Activated T-cell treated with anti-CD3 and anti-CD28 coated beads for 1 hour (primary cell): Measurements from ENCODE around the gene DNM3.

Experiments
- DNase-seq: peaks from one replicate; pipeline ENCODE4 v3.0.0-alpha.2; 2020; ENCODE audit warnings: low read depth

DNM3 gene

GRCh38 chr1:172107316-172107975 lies 266.1 kb downstream of the DNM3 start:
- DNase-seq, result no peak

DNA sequence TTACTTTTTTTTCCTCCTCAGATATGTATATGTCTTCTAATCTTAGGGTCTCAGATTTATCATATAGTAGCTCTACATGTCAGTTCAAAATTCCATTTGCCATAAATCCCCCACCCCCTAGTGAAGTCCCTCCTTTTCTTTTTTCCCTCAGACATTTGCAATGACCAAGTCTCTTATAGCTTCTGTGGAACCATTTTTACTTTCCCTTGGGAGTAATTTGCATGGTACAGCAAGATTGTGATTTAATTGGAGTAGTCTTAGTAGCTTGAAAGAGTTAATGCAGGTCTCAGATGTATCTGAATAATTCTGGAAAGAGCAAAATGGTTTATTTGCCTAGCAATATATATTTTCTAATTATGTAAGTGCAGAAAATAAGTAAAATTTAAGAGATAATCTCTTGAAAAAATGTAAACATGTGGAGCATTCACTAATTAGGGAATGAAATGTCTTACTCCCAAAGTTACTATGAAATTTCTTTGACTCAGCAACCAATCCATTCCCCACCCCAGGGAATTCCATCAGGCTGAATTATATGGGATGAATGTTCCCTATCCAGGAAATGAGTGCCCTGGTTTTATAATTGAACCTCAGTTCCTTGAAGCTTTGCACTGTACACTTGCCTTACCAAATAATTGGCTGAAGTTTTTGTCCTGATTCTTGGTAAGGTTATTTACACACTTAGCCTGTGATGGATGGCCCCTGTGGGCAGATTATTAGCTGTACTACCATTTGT lies 267.0 kb downstream of the DNM3 start:
- DNase-seq, result no peak

DNA sequence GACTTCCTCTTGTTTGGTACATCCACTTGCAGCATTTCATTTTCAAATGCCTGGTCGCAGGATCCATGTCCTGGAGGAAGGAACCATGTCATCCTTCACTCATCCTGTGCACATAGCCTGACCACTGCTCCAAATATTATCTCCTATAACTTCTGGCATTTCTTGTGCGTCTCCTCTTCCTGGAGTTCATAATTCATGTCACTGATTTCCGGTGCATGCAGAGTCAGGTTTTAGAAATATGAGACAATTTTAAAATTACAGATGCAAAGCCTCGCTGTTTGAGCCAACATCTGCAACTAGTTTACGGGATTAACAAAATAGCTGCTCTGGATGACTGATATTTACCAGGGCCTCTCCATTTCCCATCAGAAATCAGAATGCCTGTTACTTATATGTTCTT lies 268.1 kb downstream of the DNM3 start:
- no peak for DNase-seq

- DNase-seq, result no peak
Observed at GRCh38 chr1:172112576-172112975, 271.3 kb downstream of the DNM3 start.

GRCh38 chr1:172117800-172118199 lies 276.5 kb downstream of the DNM3 start:
- DNase-seq, result no peak

GRCh38 chr1:172118618-172119017 lies 277.3 kb downstream of the DNM3 start:
- DNase-seq, result no peak

- no peak for DNase-seq
Observed at GRCh38 chr1:172119184-172119583, 277.9 kb downstream of the DNM3 start.

- DNase-seq, result no peak
Observed at GRCh38 chr1:172120381-172120780, 279.1 kb downstream of the DNM3 start.

- no peak for DNase-seq
Observed at GRCh38 chr1:172121081-172121717, 279.9 kb downstream of the DNM3 start.

- DNase-seq, result no peak
Observed at GRCh38 chr1:172122381-172122780, 281.1 kb downstream of the DNM3 start.

DNA sequence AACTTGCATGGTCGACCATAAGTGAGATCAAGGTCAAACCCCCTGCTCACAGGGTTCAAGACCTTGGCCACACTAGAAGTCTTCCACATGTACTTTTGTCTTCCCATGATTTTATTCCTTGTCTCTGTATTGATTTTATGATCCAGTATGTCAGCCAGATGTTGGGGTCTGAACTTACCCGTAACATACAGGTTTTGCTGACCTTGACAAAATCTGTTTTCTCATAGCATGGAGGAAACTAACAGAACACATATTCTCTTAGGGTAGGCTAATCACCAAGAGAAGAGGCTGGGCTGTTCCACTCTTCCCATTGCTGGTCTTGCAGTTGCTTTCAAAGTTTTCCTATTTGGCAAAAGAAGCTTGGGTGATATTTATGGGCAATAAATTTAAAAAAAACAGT lies 284.0 kb downstream of the DNM3 start:
- DNase-seq, result no peak

- no peak for DNase-seq
Observed at GRCh38 chr1:172125812-172126430, 284.6 kb downstream of the DNM3 start.

GRCh38 chr1:172132836-172133235 lies 291.5 kb downstream of the DNM3 start:
- DNase-seq, result no peak

GRCh38 chr1:172134087-172134731 lies 292.9 kb downstream of the DNM3 start:
- DNase-seq, result no peak

DNA sequence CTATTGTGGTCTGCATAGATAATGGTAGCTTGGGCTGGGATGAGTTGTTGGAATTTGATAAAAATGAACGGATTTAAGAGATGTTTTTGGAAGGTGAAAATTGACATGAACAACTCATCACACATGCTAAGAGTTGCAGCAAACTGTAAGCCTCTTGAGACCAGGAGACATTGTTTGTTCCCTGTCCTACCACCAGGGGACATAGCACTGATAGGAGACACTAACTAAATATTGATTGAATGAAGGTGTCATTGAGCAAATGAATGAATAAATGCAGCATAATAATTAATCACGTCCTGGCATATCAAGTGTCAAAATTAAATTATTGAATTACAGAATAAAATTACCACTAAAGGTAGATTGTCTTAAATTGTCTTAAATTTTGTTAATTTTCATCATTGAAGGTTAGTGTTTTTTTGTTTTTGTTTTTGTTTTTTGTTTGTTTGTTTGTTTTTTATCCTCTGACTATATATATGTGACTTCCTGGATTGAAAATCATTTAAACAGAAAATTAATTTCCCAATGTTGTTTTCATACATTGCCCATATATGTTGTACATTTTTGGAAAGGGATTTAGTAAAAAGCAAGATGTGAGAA lies 293.9 kb downstream of the DNM3 start:
- no peak for DNase-seq

- DNase-seq, result no peak
Observed at GRCh38 chr1:172135978-172136610, 294.8 kb downstream of the DNM3 start.

DNA sequence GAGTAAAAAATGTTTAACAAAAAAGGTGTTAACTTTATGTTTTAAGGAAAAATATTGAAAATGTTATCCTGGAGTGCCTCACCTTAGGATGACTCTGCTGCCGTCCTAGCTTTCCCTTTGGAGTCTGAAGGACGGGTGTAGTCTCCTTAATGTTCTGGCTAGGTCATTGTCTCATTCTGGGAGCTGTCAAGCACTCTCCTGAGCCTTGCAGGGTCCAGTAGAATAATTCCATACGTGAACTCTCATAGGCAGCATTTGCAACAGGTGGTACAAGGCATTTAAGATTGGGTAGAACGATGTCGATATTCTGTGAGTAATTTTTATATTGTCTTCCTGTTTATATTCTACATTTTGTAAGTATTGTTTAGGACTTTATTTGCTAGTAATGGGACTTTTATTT lies 295.6 kb downstream of the DNM3 start:
- DNase-seq, result no peak

- no peak for DNase-seq
Observed at GRCh38 chr1:172137703-172138454, 296.6 kb downstream of the DNM3 start.

- no peak for DNase-seq
Observed at GRCh38 chr1:172138634-172139033, 297.3 kb downstream of the DNM3 start.

GRCh38 chr1:172139196-172139595 lies 297.9 kb downstream of the DNM3 start:
- DNase-seq, result no peak

DNA sequence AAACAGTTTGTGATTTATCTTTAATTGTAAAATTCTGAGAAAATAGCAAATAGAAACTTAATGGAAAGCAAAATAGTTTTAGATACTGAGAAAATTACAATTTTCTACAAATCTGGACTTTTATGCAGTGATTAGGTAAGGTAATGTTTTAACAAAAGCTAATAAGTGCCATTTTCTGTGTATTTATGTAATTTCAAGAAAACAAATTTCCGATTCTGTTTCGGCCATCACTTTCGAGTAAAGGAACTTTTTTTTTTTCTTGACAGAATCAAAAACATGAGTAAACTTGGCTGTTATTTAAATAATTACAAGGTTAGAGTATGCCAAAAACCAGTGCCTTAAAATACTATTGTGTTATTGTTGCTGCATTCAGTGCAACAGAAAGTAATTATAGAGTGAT lies 298.8 kb downstream of the DNM3 start:
- no peak for DNase-seq
